Sigmoid colon (tissue), 4 donors: ENCODE results near the gene CAPN10.

Experiments used
- EP300 ChIP-seq, 4 donors: sonication (generic); formaldehyde crosslinking; IDR thresholded peaks; one replicate each; pipeline ENCODE4 v1.6.1; 2017; ENCODE audit warnings: antibody characterized with exemption in 4 of 4
- POLR2A ChIP-seq, 2 donors: fragments of 450-650 bp; IDR thresholded peaks; one replicate each; pipeline ENCODE4 v1.6.1; 2016; ENCODE audit warnings: antibody characterized with exemption in 2 of 2, mild to moderate bottlenecking in 2 of 2, moderate library complexity in 2 of 2
- POLR2AphosphoS5 ChIP-seq, 4 donors: sonication (generic); formaldehyde crosslinking; IDR thresholded peaks; one replicate each; pipeline ENCODE4 v1.6.1; 2017; ENCODE audit warnings: antibody characterized with exemption in 4 of 4
- TF ChIP-seq, protein P1 (sequence below), 4 experiments: fragments of 450-650 bp in 3 of 4; fragments of 200-600 bp in 1 of 4; IDR thresholded peaks; one replicate each; pipeline ENCODE4 v1.5.1; 2016 to 2019; ENCODE audit warnings: antibody characterized with exemption in 4 of 4, mild to moderate bottlenecking in 3 of 4, moderate library complexity in 2 of 4

DNA sequence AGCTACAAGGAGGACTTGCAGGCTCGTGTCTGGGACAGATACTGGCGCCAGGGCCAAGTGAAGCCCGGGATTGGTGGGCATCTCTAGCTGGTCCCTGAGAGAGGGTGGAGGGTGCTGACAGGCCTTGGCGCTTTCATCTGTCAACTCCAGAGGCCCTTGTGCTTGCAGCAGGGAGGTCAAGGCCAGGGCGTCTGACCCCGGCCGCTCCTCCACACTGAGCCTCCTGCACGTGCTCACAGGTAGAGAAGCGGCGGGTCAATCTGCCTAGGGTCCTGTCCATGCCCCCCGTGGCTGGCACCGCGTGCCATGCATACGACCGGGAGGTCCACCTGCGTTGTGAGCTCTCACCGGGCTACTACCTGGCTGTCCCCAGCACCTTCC, 9.5 kb downstream of the CAPN10 start:
- TF ChIP-seq, protein P1, sequence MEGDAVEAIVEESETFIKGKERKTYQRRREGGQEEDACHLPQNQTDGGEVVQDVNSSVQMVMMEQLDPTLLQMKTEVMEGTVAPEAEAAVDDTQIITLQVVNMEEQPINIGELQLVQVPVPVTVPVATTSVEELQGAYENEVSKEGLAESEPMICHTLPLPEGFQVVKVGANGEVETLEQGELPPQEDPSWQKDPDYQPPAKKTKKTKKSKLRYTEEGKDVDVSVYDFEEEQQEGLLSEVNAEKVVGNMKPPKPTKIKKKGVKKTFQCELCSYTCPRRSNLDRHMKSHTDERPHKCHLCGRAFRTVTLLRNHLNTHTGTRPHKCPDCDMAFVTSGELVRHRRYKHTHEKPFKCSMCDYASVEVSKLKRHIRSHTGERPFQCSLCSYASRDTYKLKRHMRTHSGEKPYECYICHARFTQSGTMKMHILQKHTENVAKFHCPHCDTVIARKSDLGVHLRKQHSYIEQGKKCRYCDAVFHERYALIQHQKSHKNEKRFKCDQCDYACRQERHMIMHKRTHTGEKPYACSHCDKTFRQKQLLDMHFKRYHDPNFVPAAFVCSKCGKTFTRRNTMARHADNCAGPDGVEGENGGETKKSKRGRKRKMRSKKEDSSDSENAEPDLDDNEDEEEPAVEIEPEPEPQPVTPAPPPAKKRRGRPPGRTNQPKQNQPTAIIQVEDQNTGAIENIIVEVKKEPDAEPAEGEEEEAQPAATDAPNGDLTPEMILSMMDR (IDR thresholded peaks at IDR 0.05), result no peak
- TF ChIP-seq POLR2A (IDR thresholded peaks at IDR 0.05) (no peak), POLR2AphosphoS5 (IDR thresholded peaks at IDR 0.05) (no peak), EP300 (IDR thresholded peaks at IDR 0.05) (no peak)
